ENCODE data around the gene TLL2. TPM values are rescaled to one million over a fixed set of nuclear protein-coding genes. Genes with fewer than 3 reads are reported as not detected.

TLL2 gene
- total RNA-seq, 6 donors from 2014 or later: 0.06 to 0.20 TPM; not detected in 4

DNA sequence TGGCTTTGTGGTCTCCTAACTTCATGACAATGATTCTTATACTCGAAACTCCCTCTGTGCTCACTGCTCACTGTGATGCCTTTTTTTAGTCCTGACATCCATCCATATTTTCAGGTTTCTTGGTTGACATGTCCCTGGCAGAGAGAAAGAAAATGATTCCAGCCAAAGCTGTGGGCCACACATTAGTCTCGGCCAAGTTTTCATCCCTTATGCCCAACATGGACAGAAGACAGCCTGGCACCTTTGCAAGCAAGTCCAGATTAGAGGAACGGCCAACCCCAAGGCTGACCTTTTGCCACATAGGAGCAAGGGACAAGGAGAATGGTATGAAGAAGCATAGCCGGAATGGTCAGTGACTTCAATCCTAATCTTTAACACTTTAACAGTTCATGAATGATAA, 146.3 kb downstream of the TLL2 start:
- WGBS, 2 donors: 88 to 92% methylated on average over 4 of the region's 4 CpGs
- TF ChIP-seq POLR2AphosphoS5 (IDR thresholded peaks at IDR 0.05): no peak
- no peak for TF ChIP-seq EP300 (IDR thresholded peaks at IDR 0.05)
- TF ChIP-seq POLR2A (IDR thresholded peaks at IDR 0.05): no peak
- TF ChIP-seq, protein P1, sequence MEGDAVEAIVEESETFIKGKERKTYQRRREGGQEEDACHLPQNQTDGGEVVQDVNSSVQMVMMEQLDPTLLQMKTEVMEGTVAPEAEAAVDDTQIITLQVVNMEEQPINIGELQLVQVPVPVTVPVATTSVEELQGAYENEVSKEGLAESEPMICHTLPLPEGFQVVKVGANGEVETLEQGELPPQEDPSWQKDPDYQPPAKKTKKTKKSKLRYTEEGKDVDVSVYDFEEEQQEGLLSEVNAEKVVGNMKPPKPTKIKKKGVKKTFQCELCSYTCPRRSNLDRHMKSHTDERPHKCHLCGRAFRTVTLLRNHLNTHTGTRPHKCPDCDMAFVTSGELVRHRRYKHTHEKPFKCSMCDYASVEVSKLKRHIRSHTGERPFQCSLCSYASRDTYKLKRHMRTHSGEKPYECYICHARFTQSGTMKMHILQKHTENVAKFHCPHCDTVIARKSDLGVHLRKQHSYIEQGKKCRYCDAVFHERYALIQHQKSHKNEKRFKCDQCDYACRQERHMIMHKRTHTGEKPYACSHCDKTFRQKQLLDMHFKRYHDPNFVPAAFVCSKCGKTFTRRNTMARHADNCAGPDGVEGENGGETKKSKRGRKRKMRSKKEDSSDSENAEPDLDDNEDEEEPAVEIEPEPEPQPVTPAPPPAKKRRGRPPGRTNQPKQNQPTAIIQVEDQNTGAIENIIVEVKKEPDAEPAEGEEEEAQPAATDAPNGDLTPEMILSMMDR (IDR thresholded peaks at IDR 0.05): no peak
- no peak for ATAC-seq (ENCODE audit: low FRiP score in 2 of 2)
- Histone ChIP-seq H3K9me3 (no peaks in the 10 kb centered on the region), H3K27me3 (peaks cover 0 to 2% (median 0%) of the 10 kb centered on the region in 4 donors), H3K4me3 (no peak overlapping the region), H3K36me3 (no peaks in the 10 kb centered on the region), H3K27ac (no peak overlapping the region), H3K4me1 (no peaks in the 10 kb centered on the region)
- DNase-seq: no peak

DNA sequence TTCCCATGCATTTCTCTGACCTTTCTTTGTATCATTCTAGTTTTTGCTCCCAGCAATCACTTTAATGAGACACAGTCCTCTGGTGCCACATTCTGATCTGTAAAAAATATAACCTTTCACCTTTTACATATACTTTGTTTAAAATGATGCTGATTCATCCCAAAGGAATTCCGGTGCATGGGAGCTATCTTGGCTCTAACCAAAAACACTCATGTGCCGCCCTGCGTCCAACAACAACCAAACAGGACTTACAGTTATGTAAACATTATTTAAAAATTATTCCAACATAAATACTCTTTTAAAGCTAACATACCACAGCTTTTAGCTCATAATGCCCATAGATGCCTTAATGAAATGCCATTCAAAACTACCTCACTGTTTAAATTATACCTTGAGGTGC, 147.2 kb downstream of the TLL2 start:
- Histone ChIP-seq H3K27me3 (peaks cover 0 to 2% (median 0%) of the 10 kb centered on the region in 4 donors), H3K4me3 (no peak overlapping the region), H3K36me3 (no peaks in the 10 kb centered on the region), H3K9me3 (no peaks in the 10 kb centered on the region), H3K4me1 (no peaks in the 10 kb centered on the region), H3K27ac (no peak overlapping the region)
- WGBS, 2 donors: 27 to 59% methylated on average over 3 of the region's 3 CpGs
- no peak for ATAC-seq (ENCODE audit: low FRiP score in 2 of 2)
- TF ChIP-seq, protein P1 (IDR thresholded peaks at IDR 0.05): no peak
- TF ChIP-seq EP300 (IDR thresholded peaks at IDR 0.05) (no peak), POLR2A (IDR thresholded peaks at IDR 0.05) (no peak), POLR2AphosphoS5 (IDR thresholded peaks at IDR 0.05) (no peak)
- DNase-seq: no peak

DNA sequence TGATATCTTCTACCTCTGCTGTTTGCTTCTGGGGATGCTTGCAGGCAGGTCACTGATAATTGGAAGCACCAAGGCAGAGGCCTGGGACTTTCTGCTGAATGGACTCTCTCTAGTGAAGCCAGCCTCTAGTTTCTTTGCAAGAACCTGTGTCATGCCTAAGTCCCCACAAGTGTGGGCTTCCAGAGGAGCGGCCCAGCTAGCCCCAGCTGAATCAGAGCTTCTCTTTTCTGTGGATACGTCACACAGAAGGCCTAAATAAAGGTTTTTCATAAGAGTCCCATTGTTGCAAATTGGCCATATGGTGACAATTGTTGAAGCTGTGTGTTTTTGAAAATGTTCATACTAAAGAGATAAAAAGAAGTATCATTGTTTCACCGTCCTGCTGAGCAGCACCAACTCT, 148.2 kb downstream of the TLL2 start:
- Histone ChIP-seq H3K27ac (no peak overlapping the region), H3K4me1 (no peaks in the 10 kb centered on the region), H3K36me3 (no peaks in the 10 kb centered on the region), H3K27me3 (peaks cover 0 to 1% (median 0%) of the 10 kb centered on the region in 4 donors), H3K4me3 (no peak overlapping the region), H3K9me3 (no peaks in the 10 kb centered on the region)
- WGBS, 2 donors: 74 to 96% methylated on average over 3 of the region's 3 CpGs
- TF ChIP-seq EP300 (IDR thresholded peaks at IDR 0.05) (no peak), POLR2AphosphoS5 (IDR thresholded peaks at IDR 0.05) (no peak), POLR2A (IDR thresholded peaks at IDR 0.05) (no peak)
- TF ChIP-seq, protein P1 (IDR thresholded peaks at IDR 0.05): no peak
- ATAC-seq (ENCODE audit: low FRiP score in 2 of 2) (no peak), DNase-seq (no peak)

DNA sequence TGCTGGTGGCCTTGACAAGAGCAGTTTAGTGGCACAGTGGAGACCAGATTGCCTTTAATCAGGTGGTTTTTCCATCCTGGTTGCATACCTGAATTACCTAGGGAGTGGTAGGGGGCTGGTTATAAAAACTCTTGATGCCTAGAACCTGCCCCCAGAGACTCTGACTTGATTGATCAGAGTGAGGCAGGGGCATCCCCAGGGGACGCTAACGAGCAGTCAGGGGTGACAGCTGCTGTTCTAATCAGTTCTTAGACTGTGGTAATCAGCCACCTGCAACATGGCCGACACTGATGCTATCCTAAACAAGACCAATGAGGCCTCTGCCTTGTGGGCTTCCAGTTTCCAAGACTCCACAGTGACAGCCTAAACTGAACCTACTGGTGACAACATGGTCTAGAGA, 153.0 kb downstream of the TLL2 start:
- Histone ChIP-seq H3K36me3 (no peaks in the 10 kb centered on the region), H3K27me3 (no peaks in the 10 kb centered on the region), H3K4me1 (no peaks in the 10 kb centered on the region), H3K27ac (no peak overlapping the region), H3K4me3 (no peak overlapping the region), H3K9me3 (no peaks in the 10 kb centered on the region)
- no peak for ATAC-seq (ENCODE audit: low FRiP score in 2 of 2)
- 78 to 100% methylated on average over 1 to 3 of the region's 3 CpGs for WGBS, 2 donors
- DNase-seq: no peak
- TF ChIP-seq POLR2AphosphoS5 (IDR thresholded peaks at IDR 0.05) (no peak), EP300 (IDR thresholded peaks at IDR 0.05) (no peak), POLR2A (IDR thresholded peaks at IDR 0.05) (no peak)
- TF ChIP-seq, protein P1 (IDR thresholded peaks at IDR 0.05): no peak

DNA sequence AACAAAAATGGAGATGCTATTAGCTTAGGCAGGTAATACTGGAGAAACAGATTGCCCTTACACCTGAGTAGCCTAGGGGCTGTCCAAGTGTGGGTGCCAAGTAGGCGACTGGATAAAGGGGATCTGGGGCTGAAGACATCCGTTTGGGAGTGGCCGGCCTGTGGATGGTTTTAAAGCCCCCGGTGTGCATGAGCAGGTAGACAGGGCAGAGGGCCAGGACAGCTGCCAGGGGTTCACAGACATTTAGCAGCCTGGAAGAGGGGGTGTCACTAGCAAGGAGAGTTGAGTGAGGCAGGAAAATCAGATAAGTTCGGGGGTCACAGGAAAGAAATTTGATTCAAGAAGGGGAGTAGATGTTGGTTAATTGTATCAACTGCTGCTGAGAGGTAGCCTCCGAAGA, 153.4 kb downstream of the TLL2 start:
- TF ChIP-seq, protein P1 (IDR thresholded peaks at IDR 0.05): no peak
- no peak for TF ChIP-seq POLR2AphosphoS5 (IDR thresholded peaks at IDR 0.05)
- TF ChIP-seq EP300 (IDR thresholded peaks at IDR 0.05): no peak
- no peak for TF ChIP-seq POLR2A (IDR thresholded peaks at IDR 0.05)
- Histone ChIP-seq H3K27me3 (no peaks in the 10 kb centered on the region), H3K4me3 (no peak overlapping the region), H3K9me3 (no peaks in the 10 kb centered on the region), H3K4me1 (no peaks in the 10 kb centered on the region), H3K27ac (no peak overlapping the region), H3K36me3 (no peaks in the 10 kb centered on the region)
- WGBS, 2 donors: 88 to 91% methylated on average over 6 of the region's 6 CpGs
- no peak for DNase-seq
- no peak for ATAC-seq (ENCODE audit: low FRiP score in 2 of 2)

Measured in upper lobe of left lung (tissue), 6 donors.